ENCODE results near the gene DTX3.

Gene DTX3

DNA sequence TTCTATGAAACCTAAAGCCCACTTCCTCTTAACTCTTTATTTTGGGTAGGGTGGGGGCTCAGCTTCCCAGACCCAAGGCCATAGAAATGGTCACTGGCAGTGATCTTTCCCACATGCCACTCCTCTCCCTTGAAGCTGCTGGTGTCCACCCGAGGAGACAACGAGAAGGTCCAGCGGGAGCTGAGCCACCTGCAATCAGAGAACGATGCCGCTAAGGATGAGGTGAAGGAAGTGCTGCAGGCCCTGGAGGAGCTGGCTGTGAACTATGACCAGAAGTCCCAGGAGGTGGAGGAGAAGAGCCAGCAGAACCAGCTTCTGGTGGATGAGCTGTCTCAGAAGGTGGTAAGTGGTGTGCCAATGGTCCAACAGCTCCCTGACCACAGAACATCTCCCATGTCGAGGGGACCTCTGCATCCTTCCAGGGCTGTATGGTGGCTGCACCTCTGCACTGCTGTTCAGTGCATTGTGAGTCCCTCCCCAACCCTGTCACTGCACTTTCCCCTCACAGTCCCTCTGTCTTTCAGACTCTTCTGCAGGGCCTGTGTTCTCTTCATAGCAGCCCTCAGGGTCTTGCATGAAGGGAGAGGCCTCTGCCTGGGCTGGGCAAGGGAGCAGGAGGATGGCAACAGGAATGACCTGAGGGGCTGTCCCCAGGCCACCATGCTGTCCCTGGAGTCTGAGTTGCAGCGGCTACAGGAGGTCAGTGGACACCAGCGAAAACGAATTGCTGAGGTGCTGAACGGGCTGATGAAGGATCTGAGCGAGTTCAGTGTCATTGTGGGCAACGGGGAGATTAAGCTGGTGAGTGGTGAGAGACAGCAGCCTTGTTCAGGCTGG, 32.5 kb upstream of the DTX3 start:
- Histone ChIP-seq H3K9ac (ENCODE audit: low read length in 5 of 5) (no peak overlapping the region), H3K9me3 (ENCODE audit: control insufficient read depth in 5 of 5, low read length in 5 of 5) (no peaks in the 10 kb centered on the region), H3K4me1 (ENCODE audit: control insufficient read depth in 5 of 5, insufficient read depth in 5 of 5, low read length in 5 of 5) (no peaks in the 10 kb centered on the region), H3K36me3 (ENCODE audit: control insufficient read depth in 5 of 5, insufficient read depth in 5 of 5, low read length in 5 of 5) (no peaks in the 10 kb centered on the region), H3K27ac (ENCODE audit: low read depth, low read length) (no peak overlapping the region), H3K27me3 (ENCODE audit: control insufficient read depth in 5 of 5, insufficient read depth in 4 of 5, low read length in 5 of 5) (peaks cover 0 to 14% (median 10%) of the 10 kb centered on the region in 5 donors), H3K4me3 (ENCODE audit: low read depth in 1 of 5, low read length in 5 of 5) (no peak overlapping the region)

- H3K9me3 ChIP-seq (ENCODE audit: control insufficient read depth in 5 of 5, low read length in 5 of 5): no peaks in the 10 kb centered on the region
- H3K27ac ChIP-seq (ENCODE audit: low read depth, low read length): no peak overlapping the region
- H3K9ac ChIP-seq (ENCODE audit: low read length in 5 of 5): no peak overlapping the region
- H3K4me3 ChIP-seq (ENCODE audit: low read depth in 1 of 5, low read length in 5 of 5): no peak overlapping the region
- H3K36me3 ChIP-seq (ENCODE audit: control insufficient read depth in 5 of 5, insufficient read depth in 5 of 5, low read length in 5 of 5): no peaks in the 10 kb centered on the region
- H3K27me3 ChIP-seq (ENCODE audit: control insufficient read depth in 5 of 5, insufficient read depth in 4 of 5, low read length in 5 of 5): peaks cover 0 to 6% (median 5%) of the 10 kb centered on the region in 5 donors
- H3K4me1 ChIP-seq (ENCODE audit: control insufficient read depth in 5 of 5, insufficient read depth in 5 of 5, low read length in 5 of 5): no peaks in the 10 kb centered on the region
Measured at GRCh38 chr12:57574795-57575194, 29.8 kb upstream of the DTX3 start.

GRCh38 chr12:57575771-57576612, 28.6 kb upstream of the DTX3 start:
- H3K9ac ChIP-seq (ENCODE audit: low read length in 5 of 5): no peak overlapping the region
- H3K9me3 ChIP-seq (ENCODE audit: control insufficient read depth in 5 of 5, low read length in 5 of 5): no peaks in the 10 kb centered on the region
- H3K36me3 ChIP-seq (ENCODE audit: control insufficient read depth in 5 of 5, insufficient read depth in 5 of 5, low read length in 5 of 5): no peaks in the 10 kb centered on the region
- H3K27ac ChIP-seq (ENCODE audit: low read depth, low read length): no peak overlapping the region
- H3K4me3 ChIP-seq (ENCODE audit: low read depth in 1 of 5, low read length in 5 of 5): no peak overlapping the region
- peaks cover 0 to 6% (median 5%) of the 10 kb centered on the region in 5 donors for H3K27me3 ChIP-seq (ENCODE audit: control insufficient read depth in 5 of 5, insufficient read depth in 4 of 5, low read length in 5 of 5)
- H3K4me1 ChIP-seq (ENCODE audit: control insufficient read depth in 5 of 5, insufficient read depth in 5 of 5, low read length in 5 of 5): no peaks in the 10 kb centered on the region

GRCh38 chr12:57576613-57577160, 27.9 kb upstream of the DTX3 start:
- Histone ChIP-seq H3K27ac (ENCODE audit: low read depth, low read length) (no peak overlapping the region), H3K36me3 (ENCODE audit: control insufficient read depth in 5 of 5, insufficient read depth in 5 of 5, low read length in 5 of 5) (no peaks in the 10 kb centered on the region), H3K4me3 (ENCODE audit: low read depth in 1 of 5, low read length in 5 of 5) (no peak overlapping the region), H3K9ac (ENCODE audit: low read length in 5 of 5) (no peak overlapping the region), H3K9me3 (ENCODE audit: control insufficient read depth in 5 of 5, low read length in 5 of 5) (no peaks in the 10 kb centered on the region), H3K27me3 (ENCODE audit: control insufficient read depth in 5 of 5, insufficient read depth in 4 of 5, low read length in 5 of 5) (peaks cover 0 to 8% (median 6%) of the 10 kb centered on the region in 5 donors), H3K4me1 (ENCODE audit: control insufficient read depth in 5 of 5, insufficient read depth in 5 of 5, low read length in 5 of 5) (no peaks in the 10 kb centered on the region)

GRCh38 chr12:57577981-57578758, 26.5 kb upstream of the DTX3 start:
- H3K27ac ChIP-seq (ENCODE audit: low read depth, low read length): no peak overlapping the region
- no peaks in the 10 kb centered on the region for H3K9me3 ChIP-seq (ENCODE audit: control insufficient read depth in 5 of 5, low read length in 5 of 5)
- H3K4me1 ChIP-seq (ENCODE audit: control insufficient read depth in 5 of 5, insufficient read depth in 5 of 5, low read length in 5 of 5): no peaks in the 10 kb centered on the region
- no peak overlapping the region for H3K9ac ChIP-seq (ENCODE audit: low read length in 5 of 5)
- peaks cover 0 to 10% (median 3%) of the 10 kb centered on the region in 5 donors for H3K27me3 ChIP-seq (ENCODE audit: control insufficient read depth in 5 of 5, insufficient read depth in 4 of 5, low read length in 5 of 5)
- no peaks in the 10 kb centered on the region for H3K36me3 ChIP-seq (ENCODE audit: control insufficient read depth in 5 of 5, insufficient read depth in 5 of 5, low read length in 5 of 5)
- H3K4me3 ChIP-seq (ENCODE audit: low read depth in 1 of 5, low read length in 5 of 5): no peak overlapping the region

GRCh38 chr12:57579011-57579410, 25.6 kb upstream of the DTX3 start:
- Histone ChIP-seq H3K4me3 (ENCODE audit: low read depth in 1 of 5, low read length in 5 of 5) (no peak overlapping the region), H3K36me3 (ENCODE audit: control insufficient read depth in 5 of 5, insufficient read depth in 5 of 5, low read length in 5 of 5) (no peaks in the 10 kb centered on the region), H3K9ac (ENCODE audit: low read length in 5 of 5) (no peak overlapping the region), H3K4me1 (ENCODE audit: control insufficient read depth in 5 of 5, insufficient read depth in 5 of 5, low read length in 5 of 5) (no peaks in the 10 kb centered on the region), H3K27ac (ENCODE audit: low read depth, low read length) (no peak overlapping the region), H3K27me3 (ENCODE audit: control insufficient read depth in 5 of 5, insufficient read depth in 4 of 5, low read length in 5 of 5) (peaks cover 0 to 10% (median 3%) of the 10 kb centered on the region in 5 donors), H3K9me3 (ENCODE audit: control insufficient read depth in 5 of 5, low read length in 5 of 5) (no peaks in the 10 kb centered on the region)

- no peaks in the 10 kb centered on the region for H3K9me3 ChIP-seq (ENCODE audit: control insufficient read depth in 5 of 5, low read length in 5 of 5)
- no peak overlapping the region for H3K9ac ChIP-seq (ENCODE audit: low read length in 5 of 5)
- H3K27ac ChIP-seq (ENCODE audit: low read depth, low read length): no peak overlapping the region
- no peak overlapping the region for H3K4me3 ChIP-seq (ENCODE audit: low read depth in 1 of 5, low read length in 5 of 5)
- H3K36me3 ChIP-seq (ENCODE audit: control insufficient read depth in 5 of 5, insufficient read depth in 5 of 5, low read length in 5 of 5): no peaks in the 10 kb centered on the region
- peaks cover 0 to 8% (median 3%) of the 10 kb centered on the region in 5 donors for H3K27me3 ChIP-seq (ENCODE audit: control insufficient read depth in 5 of 5, insufficient read depth in 4 of 5, low read length in 5 of 5)
- no peaks in the 10 kb centered on the region for H3K4me1 ChIP-seq (ENCODE audit: control insufficient read depth in 5 of 5, insufficient read depth in 5 of 5, low read length in 5 of 5)
Measured at GRCh38 chr12:57579677-57580465, 24.8 kb upstream of the DTX3 start.

DNA sequence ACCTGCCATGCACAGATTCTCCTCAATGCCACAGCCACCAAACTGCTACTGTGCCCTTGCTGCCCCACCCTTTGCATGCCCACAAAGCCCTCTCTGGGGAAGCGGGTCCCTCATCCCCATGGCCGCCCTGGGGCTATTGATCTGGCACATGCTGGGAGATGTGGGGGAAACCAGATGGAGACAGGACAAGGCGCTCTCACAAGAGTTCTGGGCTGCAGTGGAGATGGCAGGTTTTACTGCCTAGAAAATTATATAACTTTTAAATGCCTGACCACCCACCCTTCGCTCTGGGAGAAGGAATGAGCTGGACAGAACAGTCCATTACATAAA, 24.2 kb upstream of the DTX3 start:
- H3K36me3 ChIP-seq (ENCODE audit: control insufficient read depth in 5 of 5, insufficient read depth in 5 of 5, low read length in 5 of 5): no peaks in the 10 kb centered on the region
- peaks cover 0 to 7% (median 3%) of the 10 kb centered on the region in 5 donors for H3K27me3 ChIP-seq (ENCODE audit: control insufficient read depth in 5 of 5, insufficient read depth in 4 of 5, low read length in 5 of 5)
- H3K9ac ChIP-seq (ENCODE audit: low read length in 5 of 5): no peak overlapping the region
- no peaks in the 10 kb centered on the region for H3K9me3 ChIP-seq (ENCODE audit: control insufficient read depth in 5 of 5, low read length in 5 of 5)
- H3K4me1 ChIP-seq (ENCODE audit: control insufficient read depth in 5 of 5, insufficient read depth in 5 of 5, low read length in 5 of 5): no peaks in the 10 kb centered on the region
- no peak overlapping the region for H3K27ac ChIP-seq (ENCODE audit: low read depth, low read length)
- H3K4me3 ChIP-seq (ENCODE audit: low read depth in 1 of 5, low read length in 5 of 5): no peak overlapping the region

DNA sequence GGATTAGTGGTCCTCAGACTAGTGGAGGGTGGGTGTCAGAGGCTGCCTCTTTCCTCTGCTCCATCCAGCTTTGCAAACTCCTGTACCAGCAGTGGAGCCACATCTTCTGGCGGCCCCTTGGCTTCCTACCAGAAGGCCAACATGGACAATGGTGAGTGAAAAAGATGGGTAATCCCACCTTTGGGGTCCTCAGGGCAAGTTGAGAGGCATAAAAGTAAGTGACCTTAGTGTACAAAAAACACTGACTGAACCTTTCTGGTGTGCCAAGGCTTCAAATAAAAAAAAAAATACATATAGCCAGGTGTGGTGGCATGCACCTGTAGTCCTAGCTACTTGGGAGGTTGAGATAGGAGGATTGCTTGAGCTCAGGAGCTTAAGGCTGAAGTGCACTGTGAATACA, 22.8 kb upstream of the DTX3 start:
- no peak overlapping the region for H3K27ac ChIP-seq (ENCODE audit: low read depth, low read length)

More for the DNA sequence above, 22.8 kb upstream of the DTX3 start:
- Histone ChIP-seq H3K9ac (ENCODE audit: low read length in 5 of 5) (no peak overlapping the region), H3K4me1 (ENCODE audit: control insufficient read depth in 5 of 5, insufficient read depth in 5 of 5, low read length in 5 of 5) (no peaks in the 10 kb centered on the region), H3K27me3 (ENCODE audit: control insufficient read depth in 5 of 5, insufficient read depth in 4 of 5, low read length in 5 of 5) (peaks cover 0 to 10% (median 0%) of the 10 kb centered on the region in 5 donors), H3K36me3 (ENCODE audit: control insufficient read depth in 5 of 5, insufficient read depth in 5 of 5, low read length in 5 of 5) (no peaks in the 10 kb centered on the region), H3K4me3 (ENCODE audit: low read depth in 1 of 5, low read length in 5 of 5) (no peak overlapping the region), H3K9me3 (ENCODE audit: control insufficient read depth in 5 of 5, low read length in 5 of 5) (no peaks in the 10 kb centered on the region)
